SHP77 (cell line): ENCODE results near the gene SLC13A2.

Experiments
- DNase-seq, 2 experiments: peaks; one replicate each; lab custom pipeline; 2025; lab: John Stamatoyannopoulos, UW

Gene SLC13A2

DNA sequence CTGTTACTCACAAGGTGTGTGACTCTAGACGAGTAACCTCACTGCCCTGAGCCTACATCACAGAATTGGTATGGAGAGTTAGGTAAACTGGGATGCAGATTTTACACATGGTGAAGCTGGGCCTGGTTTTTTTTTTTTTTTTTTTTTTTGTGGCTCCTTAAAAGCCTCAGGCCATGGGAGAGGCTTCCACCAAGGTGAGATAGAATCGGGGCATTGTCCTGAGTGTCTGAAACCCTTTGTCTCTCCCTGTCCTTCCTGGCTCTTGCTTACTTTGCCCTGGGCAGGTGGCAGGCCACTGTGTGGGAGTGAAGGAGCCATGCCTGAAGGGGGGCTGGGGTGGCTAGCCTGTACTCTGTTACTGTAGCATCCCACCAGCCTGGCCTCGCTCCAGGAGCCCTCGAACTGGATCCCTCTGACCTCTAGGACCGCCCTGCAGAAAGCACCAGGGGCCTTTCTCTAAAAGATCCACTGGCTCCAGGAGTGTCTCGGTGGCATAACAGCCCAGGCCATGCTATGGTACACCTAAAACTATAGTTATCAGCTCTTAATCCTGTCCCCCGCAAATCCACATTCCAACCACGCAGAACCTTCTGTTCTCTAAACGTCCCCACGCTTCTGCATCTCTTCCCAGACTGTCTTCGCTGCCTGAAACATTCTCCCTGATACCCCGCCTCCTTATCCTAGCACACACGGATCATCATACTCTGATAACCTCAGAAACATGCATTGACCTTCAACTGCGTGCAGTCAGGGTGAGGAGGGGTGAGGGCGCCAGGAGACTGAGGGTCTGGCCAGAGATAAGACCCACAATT, 1.7 kb upstream of the SLC13A2 start:
- DNase-seq: no peak

- no peak for DNase-seq
Observed at GRCh38 chr17:28472871-28473497, 460 bp upstream of the SLC13A2 start.

- DNase-seq: no peak
Observed at GRCh38 chr17:28474111-28474531, 677 bp downstream of the SLC13A2 start.

DNA sequence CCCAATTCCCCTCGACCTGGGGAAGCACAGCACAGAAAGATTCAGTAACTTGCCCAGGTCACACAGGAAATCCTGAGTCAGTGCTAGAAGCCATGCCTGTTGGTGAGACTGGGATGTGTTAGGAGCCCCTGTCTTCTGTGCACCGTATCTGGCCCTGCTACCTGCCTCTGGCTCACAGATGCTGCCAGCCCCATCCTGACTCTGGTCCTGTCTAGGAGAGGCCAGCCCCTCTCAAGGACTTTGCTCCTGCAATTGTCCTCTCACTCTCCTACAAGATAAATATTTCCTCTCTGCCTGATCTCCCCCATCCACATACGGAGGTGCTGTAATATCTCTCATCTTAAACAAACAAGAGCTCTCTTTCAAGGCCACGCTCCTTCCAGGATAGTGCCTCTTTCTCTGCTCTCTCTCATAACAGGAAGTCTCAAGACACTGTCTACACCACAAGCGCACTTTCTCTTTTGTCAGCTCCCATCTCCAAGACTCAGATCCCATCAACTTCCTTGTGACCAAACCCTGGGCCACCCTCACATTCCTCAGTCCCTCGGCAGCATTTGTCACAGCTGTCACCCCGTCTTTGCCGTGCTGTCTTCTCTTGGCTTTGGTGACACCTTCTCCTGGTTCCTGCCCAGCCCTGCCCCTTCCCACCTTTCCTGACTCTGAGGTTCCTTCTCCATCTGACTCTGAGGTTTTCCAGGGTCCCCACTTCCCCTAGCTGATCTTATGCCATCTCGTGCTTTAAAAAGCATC, 1.9 kb downstream of the SLC13A2 start:
- no peak for DNase-seq

- DNase-seq: no peak
Observed at GRCh38 chr17:28476076-28476865, 2.8 kb downstream of the SLC13A2 start.

GRCh38 chr17:28477928-28478327, 4.5 kb downstream of the SLC13A2 start:
- DNase-seq: no peak

GRCh38 chr17:28478712-28479615, 5.5 kb downstream of the SLC13A2 start:
- DNase-seq: no peak

GRCh38 chr17:28480278-28480677, 6.8 kb downstream of the SLC13A2 start:
- no peak for DNase-seq

GRCh38 chr17:28480799-28481571, 7.5 kb downstream of the SLC13A2 start:
- DNase-seq: no peak

DNA sequence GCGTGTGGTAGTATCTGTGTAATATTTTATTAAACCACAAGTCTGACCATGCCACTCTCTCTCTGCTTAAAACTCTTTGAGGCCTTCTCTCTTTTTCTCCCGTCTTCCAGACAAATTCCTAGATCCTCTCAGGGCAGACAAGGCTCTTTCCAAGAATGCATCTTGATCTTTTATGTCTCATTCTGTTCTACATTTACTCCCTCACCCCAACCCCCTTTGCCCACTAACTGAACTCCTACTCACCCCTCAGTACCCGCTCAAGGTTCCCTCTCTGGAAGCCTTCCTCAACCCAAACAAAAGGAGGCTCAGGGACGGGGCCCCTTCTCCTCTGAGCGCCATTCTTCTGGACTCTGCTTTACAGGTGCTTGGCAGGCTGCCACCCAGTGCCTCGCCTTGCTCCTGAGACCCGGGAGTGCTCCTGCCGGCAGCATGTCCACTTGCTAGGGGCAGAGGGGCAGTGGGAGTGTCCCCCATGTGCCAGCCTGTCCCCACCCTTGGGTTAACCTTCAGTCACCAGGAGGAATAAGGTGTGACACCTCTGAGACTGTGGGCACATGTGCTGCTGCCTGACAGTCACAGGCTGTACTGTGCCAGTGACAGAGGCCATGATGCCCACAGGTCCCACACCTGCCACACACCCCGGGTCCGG, 9.2 kb downstream of the SLC13A2 start:
- no peak for DNase-seq

DNA sequence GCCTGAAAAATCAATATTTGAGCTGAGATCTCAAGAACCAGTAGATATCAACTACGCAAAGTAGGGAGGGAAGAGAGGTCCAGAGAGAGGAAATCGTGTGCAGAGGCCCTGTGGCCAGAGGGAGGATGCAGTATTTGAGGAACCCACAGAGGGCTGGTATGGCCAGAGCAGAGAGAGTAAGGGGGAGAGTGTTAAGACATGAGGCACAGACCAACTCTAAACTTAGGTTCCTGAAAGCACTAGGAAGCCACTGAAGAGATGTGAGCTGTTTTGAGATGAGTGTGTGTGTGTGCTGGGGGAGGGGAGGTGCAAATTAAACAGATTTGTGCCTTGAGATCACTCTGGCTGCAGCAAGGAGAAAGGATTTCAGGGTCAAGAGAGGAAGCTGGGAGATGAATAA, 10.9 kb downstream of the SLC13A2 start:
- DNase-seq: no peak

GRCh38 chr17:28485049-28485448, 11.6 kb downstream of the SLC13A2 start:
- no peak for DNase-seq

DNA sequence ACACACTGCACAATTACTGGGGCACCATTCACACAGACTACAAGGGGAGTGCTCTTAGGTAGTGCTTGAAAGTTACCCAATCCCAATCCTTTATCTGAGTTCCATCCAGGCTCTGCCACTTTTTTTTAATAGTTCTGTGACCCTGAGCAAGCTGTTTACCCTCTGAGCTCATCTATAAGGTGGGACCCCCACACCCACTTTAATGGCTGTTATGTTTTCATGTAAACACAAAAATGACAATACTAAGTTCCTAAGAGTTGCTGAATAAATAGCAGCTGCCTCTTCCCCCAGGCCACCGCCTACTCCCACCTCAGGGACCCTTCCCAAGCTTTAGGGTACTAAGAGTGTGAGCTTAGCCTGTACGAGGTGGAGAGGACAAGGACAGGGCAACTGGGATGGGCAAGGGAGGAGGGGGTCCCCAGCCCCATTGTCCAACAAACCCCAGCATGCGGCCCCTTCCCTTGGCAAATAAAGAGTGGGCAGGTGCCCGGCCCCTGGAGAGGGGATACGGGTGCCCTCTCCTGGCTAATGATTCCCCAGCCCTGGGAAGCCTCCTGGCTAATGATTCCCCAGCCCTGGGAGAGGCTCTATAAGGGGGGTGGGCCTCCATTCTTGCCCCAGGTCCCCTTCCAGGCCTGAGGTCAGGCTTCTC, 14.6 kb downstream of the SLC13A2 start:
- DNase-seq: no peak

- no peak for DNase-seq
Observed at GRCh38 chr17:28488533-28489276, 15.3 kb downstream of the SLC13A2 start.

DNA sequence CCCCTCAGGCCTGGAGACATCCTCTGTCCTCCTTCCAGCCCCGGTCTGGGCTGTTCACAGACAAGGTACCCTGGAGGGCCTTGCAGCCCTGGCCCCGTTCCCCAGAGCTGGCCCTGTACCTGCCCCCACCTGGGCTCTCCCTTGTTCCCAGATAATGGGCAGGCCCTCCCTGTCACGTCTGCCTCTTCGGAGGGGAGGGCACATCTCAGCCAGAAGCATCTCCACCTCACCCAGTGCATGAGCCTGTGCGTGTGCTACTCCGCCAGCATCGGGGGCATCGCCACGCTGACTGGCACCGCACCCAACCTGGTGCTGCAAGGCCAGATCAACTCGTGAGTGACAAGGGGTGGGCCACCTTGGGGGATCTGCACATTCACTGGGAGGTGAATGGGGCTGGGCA, 17.8 kb downstream of the SLC13A2 start:
- no peak for DNase-seq

GRCh38 chr17:28491860-28492259, 18.4 kb downstream of the SLC13A2 start:
- DNase-seq: no peak

DNA sequence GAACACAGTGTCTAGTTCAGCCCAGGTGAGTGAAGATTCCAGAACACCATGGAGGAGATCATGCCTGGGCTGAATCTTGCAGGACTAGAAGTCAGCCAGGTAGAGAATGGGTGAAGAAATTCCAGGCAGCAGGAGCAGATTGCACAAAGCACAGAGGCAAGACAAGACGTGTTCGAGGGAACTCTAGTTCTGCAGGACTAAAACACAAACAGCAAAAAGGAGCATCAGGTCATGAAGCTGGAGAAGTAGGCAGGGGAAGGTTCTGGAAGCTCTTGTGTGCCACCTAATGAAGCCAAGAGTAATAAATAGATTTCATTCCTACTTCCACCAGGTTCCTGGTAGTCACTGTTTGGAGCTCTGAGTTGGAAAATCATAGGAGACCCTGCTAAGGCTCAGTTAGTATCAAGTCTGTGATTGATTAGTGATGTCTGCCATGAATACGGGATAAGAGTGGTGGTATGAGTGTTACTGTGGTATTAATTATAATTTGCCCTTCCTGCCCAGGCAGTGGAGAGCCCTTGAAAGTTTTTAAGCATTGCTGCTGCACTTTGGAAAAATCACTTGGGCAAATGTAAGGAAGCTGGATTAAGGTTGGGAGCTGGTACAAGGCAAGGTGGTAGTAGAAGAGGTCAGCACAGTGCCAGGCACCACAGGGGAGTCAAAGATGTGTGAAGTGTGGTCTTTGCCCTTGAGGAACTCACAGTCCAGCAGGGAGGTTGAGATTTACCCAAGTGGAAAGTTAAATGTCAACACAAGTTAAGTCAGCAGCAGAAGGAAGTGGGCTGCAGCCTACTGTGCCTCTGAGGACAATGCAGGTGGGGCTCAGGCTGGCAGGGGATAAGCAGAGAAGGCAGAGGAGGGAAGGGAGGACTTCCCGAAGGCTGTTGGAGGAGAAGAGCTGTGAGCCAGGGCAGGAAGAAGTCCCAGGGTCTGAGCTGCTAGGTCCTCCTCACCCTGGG, 19.2 kb downstream of the SLC13A2 start:
- no peak for DNase-seq
